HepG2 (cell line): ENCODE measurements around the gene C19orf47. TPM values are rescaled to one million over a fixed set of nuclear protein-coding genes. Genes with fewer than 3 reads are reported as not detected.

Source experiments
- EEA1 ChIP-seq: sonication (generic); formaldehyde crosslinking; IDR thresholded peaks from 2 replicates; pipeline ENCODE4 v1.5.1; 2020; ENCODE audit warnings: mild to moderate bottlenecking, missing genetic modification reagents, borderline replicate concordance
- MED8 ChIP-seq: sonication (generic); formaldehyde crosslinking; IDR thresholded peaks from 2 replicates; pipeline ENCODE4 v1.8.1; 2023; ENCODE audit warnings: mild to moderate bottlenecking, missing genetic modification reagents; ENCODE audit not compliant: insufficient replicate concordance
- MXD4 ChIP-seq: IDR thresholded peaks from 2 replicates; pipeline ENCODE4 v1.6.1; 2016; ENCODE audit warnings: mild to moderate bottlenecking, missing biosample characterization, missing genetic modification reagents
- NCOA2 ChIP-seq: sonication (generic); formaldehyde crosslinking; IDR thresholded peaks from 2 replicates; pipeline ENCODE4 v1.8.0; 2022; ENCODE audit warnings: inconsistent platforms
- NFE2L2 ChIP-seq: fragments of 150-350 bp; IDR thresholded peaks from 2 replicates; pipeline ENCODE4 v1.6.1; 2014; ENCODE audit warnings: low read length
- POLR2AphosphoS5 ChIP-seq: IDR thresholded peaks from 2 replicates; pipeline ENCODE4 v1.6.1; 2012; ENCODE audit warnings: low read depth, low read length
- PPARG ChIP-seq: conservative IDR thresholded peaks from 2 replicates; pipeline ENCODE4 v1.6.1; 2016; ENCODE audit warnings: missing biosample characterization, missing genetic modification reagents
- ZFP37 ChIP-seq: sonication (generic); formaldehyde crosslinking; IDR thresholded peaks from 2 replicates; pipeline ENCODE4 v1.4.0; 2020; ENCODE audit warnings: missing genetic modification reagents, borderline replicate concordance
- ZNF138 ChIP-seq: sonication (generic); formaldehyde crosslinking; IDR thresholded peaks from 2 replicates; pipeline ENCODE4 v1.5.0; 2020; ENCODE audit warnings: mild to moderate bottlenecking, low read depth, missing genetic modification reagents
- ZNF280D ChIP-seq: sonication (generic); formaldehyde crosslinking; IDR thresholded peaks from 2 replicates; pipeline ENCODE4 v1.5.1; 2020; ENCODE audit warnings: mild to moderate bottlenecking, missing genetic modification reagents
- ZNF761 ChIP-seq: sonication (generic); formaldehyde crosslinking; conservative IDR thresholded peaks from 2 replicates; pipeline ENCODE4 v1.4.0; 2020; ENCODE audit warnings: mild to moderate bottlenecking, missing genetic modification reagents
- ZNF772 ChIP-seq: sonication (generic); formaldehyde crosslinking; IDR thresholded peaks from 2 replicates; pipeline ENCODE4 v1.5.0; 2020; ENCODE audit warnings: mild to moderate bottlenecking, missing genetic modification reagents
- ZNF839 ChIP-seq: sonication (generic); formaldehyde crosslinking; IDR thresholded peaks from 2 replicates; pipeline ENCODE4 v1.4.0; 2020; ENCODE audit warnings: missing genetic modification reagents, mild to moderate bottlenecking, borderline replicate concordance
- ZSCAN29 ChIP-seq: sonication (generic); formaldehyde crosslinking; conservative IDR thresholded peaks from 2 replicates; pipeline ENCODE4 v1.4.0; 2020; ENCODE audit warnings: mild to moderate bottlenecking, missing genetic modification reagents
- polyA plus RNA-seq, 8 experiments: library from polyadenylated mRNA; depleted of rRNA in 3 of 8; stranded (reverse) in 7 of 8; unstranded in 1 of 8; fragments of >200 nt; fragmentation: Illumina TruSeq in 4 of 8; extraction: Trizol in 4 of 8; gene quantifications; 2 replicates each; pipeline versions ENCODE4 v1.2.1 to v1.2.3, GENCODE V29; 2011 to 2016; ENCODE audit warnings: low read depth in 4 of 8, missing spikeins in 1 of 8, mixed read lengths in 1 of 8; ENCODE audit not compliant: insufficient read depth in 1 of 8
- total RNA-seq, 5 experiments: library from RNA; depleted of rRNA; stranded (reverse); fragments of >200 nt; fragmentation: Illumina TruSeq; extraction: Trizol; gene quantifications; 2 replicates each; pipeline ENCODE4 v1.2.3, GENCODE V29; 2016; ENCODE audit warnings: low read depth in 1 of 5
- TF ChIP-seq, protein P1 (sequence below), 2 experiments: fragments of 450-650 bp in 1 of 2; sonication (generic) in 1 of 2; formaldehyde crosslinking in 1 of 2; IDR thresholded peaks; 2 replicates each; pipeline versions ENCODE4 v1.6.1 to v1.8.0; 2016 to 2022; ENCODE audit warnings: antibody characterized with exemption in 1 of 2, mild to moderate bottlenecking in 1 of 2, missing genetic modification reagents in 1 of 2
- TF ChIP-seq, protein P2 (sequence below): sonication (generic); formaldehyde crosslinking; IDR thresholded peaks from 2 replicates; pipeline ENCODE4 v1.5.0; 2020; ENCODE audit warnings: missing genetic modification reagents

Gene C19orf47
- total and polyA plus RNA-seq, 2 of the 13 experiments (the other 11 are each of a cell fraction or from before 2014, with no cell fraction given) = 8.1 to 10.6 TPM

GRCh38 chr19:40283414-40284250 is 64.6 kb downstream of the C19orf47 start (continued):
- TF ChIP-seq, protein P1, sequence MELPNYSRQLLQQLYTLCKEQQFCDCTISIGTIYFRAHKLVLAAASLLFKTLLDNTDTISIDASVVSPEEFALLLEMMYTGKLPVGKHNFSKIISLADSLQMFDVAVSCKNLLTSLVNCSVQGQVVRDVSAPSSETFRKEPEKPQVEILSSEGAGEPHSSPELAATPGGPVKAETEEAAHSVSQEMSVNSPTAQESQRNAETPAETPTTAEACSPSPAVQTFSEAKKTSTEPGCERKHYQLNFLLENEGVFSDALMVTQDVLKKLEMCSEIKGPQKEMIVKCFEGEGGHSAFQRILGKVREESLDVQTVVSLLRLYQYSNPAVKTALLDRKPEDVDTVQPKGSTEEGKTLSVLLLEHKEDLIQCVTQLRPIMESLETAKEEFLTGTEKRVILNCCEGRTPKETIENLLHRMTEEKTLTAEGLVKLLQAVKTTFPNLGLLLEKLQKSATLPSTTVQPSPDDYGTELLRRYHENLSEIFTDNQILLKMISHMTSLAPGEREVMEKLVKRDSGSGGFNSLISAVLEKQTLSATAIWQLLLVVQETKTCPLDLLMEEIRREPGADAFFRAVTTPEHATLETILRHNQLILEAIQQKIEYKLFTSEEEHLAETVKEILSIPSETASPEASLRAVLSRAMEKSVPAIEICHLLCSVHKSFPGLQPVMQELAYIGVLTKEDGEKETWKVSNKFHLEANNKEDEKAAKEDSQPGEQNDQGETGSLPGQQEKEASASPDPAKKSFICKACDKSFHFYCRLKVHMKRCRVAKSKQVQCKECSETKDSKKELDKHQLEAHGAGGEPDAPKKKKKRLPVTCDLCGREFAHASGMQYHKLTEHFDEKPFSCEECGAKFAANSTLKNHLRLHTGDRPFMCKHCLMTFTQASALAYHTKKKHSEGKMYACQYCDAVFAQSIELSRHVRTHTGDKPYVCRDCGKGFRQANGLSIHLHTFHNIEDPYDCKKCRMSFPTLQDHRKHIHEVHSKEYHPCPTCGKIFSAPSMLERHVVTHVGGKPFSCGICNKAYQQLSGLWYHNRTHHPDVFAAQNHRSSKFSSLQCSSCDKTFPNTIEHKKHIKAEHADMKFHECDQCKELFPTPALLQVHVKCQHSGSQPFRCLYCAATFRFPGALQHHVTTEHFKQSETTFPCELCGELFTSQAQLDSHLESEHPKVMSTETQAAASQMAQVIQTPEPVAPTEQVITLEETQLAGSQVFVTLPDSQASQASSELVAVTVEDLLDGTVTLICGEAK (IDR thresholded peaks at IDR 0.05) = no peak
- TF ChIP-seq, protein P1 (CRISPR knock-in tag; IDR thresholded peaks at IDR 0.05) = no peak
- TF ChIP-seq ZNF772 (CRISPR knock-in tag) (0 out of 2 replicates have a peak, but pooled peaks have one; percentile 55), POLR2AphosphoS5 (0 out of 2 replicates have a peak, but pooled peaks have one; percentile 29), MXD4 (CRISPR knock-in tag) (peak; percentile 31; the same call in 1 of the 2 replicates), ZNF761 (0 out of 2 replicates have a peak, but pooled peaks have one; percentile 14), ZSCAN29 (no peak), ZNF138 (CRISPR knock-in tag) (no peak), NCOA2 (CRISPR knock-in tag) (no peak), NFE2L2 (no peak), PPARG (CRISPR knock-in tag) (no peak; the same call in 1 of the 2 replicates), ZFP37 (no peak), MED8 (CRISPR knock-in tag) (no peak), ZNF280D (no peak), ZNF839 (CRISPR knock-in tag) (no peak; the same call in 1 of the 2 replicates), EEA1 (no peak)
- TF ChIP-seq, protein P2, sequence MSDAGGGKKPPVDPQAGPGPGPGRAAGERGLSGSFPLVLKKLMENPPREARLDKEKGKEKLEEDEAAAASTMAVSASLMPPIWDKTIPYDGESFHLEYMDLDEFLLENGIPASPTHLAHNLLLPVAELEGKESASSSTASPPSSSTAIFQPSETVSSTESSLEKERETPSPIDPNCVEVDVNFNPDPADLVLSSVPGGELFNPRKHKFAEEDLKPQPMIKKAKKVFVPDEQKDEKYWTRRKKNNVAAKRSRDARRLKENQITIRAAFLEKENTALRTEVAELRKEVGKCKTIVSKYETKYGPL (CRISPR knock-in tag) = no peak
